Measurements from ENCODE around the gene NRN1L.

GRCh38 chr16:67844497-67844896 lies 40.2 kb upstream of the NRN1L start:
- TF ChIP-seq, protein P1, sequence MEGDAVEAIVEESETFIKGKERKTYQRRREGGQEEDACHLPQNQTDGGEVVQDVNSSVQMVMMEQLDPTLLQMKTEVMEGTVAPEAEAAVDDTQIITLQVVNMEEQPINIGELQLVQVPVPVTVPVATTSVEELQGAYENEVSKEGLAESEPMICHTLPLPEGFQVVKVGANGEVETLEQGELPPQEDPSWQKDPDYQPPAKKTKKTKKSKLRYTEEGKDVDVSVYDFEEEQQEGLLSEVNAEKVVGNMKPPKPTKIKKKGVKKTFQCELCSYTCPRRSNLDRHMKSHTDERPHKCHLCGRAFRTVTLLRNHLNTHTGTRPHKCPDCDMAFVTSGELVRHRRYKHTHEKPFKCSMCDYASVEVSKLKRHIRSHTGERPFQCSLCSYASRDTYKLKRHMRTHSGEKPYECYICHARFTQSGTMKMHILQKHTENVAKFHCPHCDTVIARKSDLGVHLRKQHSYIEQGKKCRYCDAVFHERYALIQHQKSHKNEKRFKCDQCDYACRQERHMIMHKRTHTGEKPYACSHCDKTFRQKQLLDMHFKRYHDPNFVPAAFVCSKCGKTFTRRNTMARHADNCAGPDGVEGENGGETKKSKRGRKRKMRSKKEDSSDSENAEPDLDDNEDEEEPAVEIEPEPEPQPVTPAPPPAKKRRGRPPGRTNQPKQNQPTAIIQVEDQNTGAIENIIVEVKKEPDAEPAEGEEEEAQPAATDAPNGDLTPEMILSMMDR (IDR thresholded peaks at IDR 0.05) = no peak
- TF ChIP-seq POLR2A (IDR thresholded peaks at IDR 0.05) = no peak
